Gastrocnemius medialis (tissue), 4 donors: ENCODE measurements around the gene FRG2. TPM values are rescaled to one million over a fixed set of nuclear protein-coding genes. Genes with fewer than 3 reads are reported as not detected.
"Not testable (repeated sequence)": the region's sequence is repeated elsewhere in the genome, so short reads cannot be mapped to it uniquely, and the experiment has no call there.

Experiments used
- ATAC-seq, 2 donors: fragments of 150-250 bp; one replicate each; pipeline ENCODE4 v1.9.1; 2016
- DNase-seq, 2 donors: peaks; one replicate each; pipeline ENCODE4 v3.0.0-alpha.2; 2019
- H3K27ac ChIP-seq, 4 donors: fragments of 200-600 bp; sonication (generic); 1 replicate in 1 of 4; 2 replicates in 3 of 4; pipeline ENCODE4 v1.5.1; 2016 to 2018; ENCODE audit warnings: mild to moderate bottlenecking in 2 of 4, moderate library complexity in 1 of 4
- H3K27me3 ChIP-seq, 3 donors: fragments of 200-600 bp; sonication (generic) in 2 of 3; 1 replicate in 1 of 3; 2 replicates in 2 of 3; pipeline versions ENCODE4 v1.5.1 to v1.6.0; 2016 to 2019; ENCODE audit warnings: mild to moderate bottlenecking in 1 of 3, moderate library complexity in 1 of 3
- H3K36me3 ChIP-seq, 2 donors: fragments of 200-600 bp; sonication (generic) in 1 of 2; one replicate each; pipeline ENCODE4 v1.5.1; 2017 to 2018
- H3K4me1 ChIP-seq, 2 donors: fragments of 200-600 bp; sonication (generic) in 1 of 2; one replicate each; pipeline ENCODE4 v1.5.1; 2016 to 2017; ENCODE audit warnings: mild to moderate bottlenecking in 2 of 2
- H3K4me3 ChIP-seq, 4 donors: fragments of 200-600 bp; sonication (generic) in 3 of 4; 1 replicate in 1 of 4; 2 replicates in 3 of 4; pipeline ENCODE4 v1.5.1; 2016 to 2019; ENCODE audit warnings: mild to moderate bottlenecking in 2 of 4
- H3K9me3 ChIP-seq, 3 donors: fragments of 200-600 bp; sonication (generic) in 2 of 3; 1 replicate in 1 of 3; 2 replicates in 2 of 3; pipeline ENCODE4 v1.5.1; 2016 to 2019
- CTCF ChIP-seq, 5 experiments: fragments of 450-650 bp in 3 of 5; fragments of 200-600 bp in 2 of 5; sonication (generic) in 2 of 5; IDR thresholded peaks in 4 of 5; conservative IDR thresholded peaks in 1 of 5; 1 replicate in 4 of 5; 2 replicates in 1 of 5; pipeline ENCODE4 v1.5.1; 2016 to 2019; ENCODE audit warnings: antibody characterized with exemption in 5 of 5, mild to moderate bottlenecking in 3 of 5, moderate library complexity in 3 of 5
- POLR2A ChIP-seq, 2 donors: fragments of 450-650 bp; IDR thresholded peaks; one replicate each; pipeline ENCODE4 v1.6.1; 2017; ENCODE audit warnings: antibody characterized with exemption in 2 of 2, mild to moderate bottlenecking in 2 of 2, moderate library complexity in 2 of 2
- in situ Hi-C, 4 donors: fragments of 200-750 bp; cut with MboI; loops; one replicate each; pipeline versions ENCODE4 v1.15.0 to v1.8.0; 2017; ENCODE audit warnings: low sequenced_read_pairs in 4 of 4
- intact Hi-C: fragments of 100-400 bp; cut with DNase I; formaldehyde crosslinking; loops from one replicate; pipeline ENCODE4 v1.15.1; 2023; ENCODE audit warnings: low total_unique reads
- total RNA-seq, 4 donors: library from RNA; depleted of rRNA; stranded (reverse); fragments of >200 nt; gene quantifications; one replicate each; pipeline versions ENCODE4 v1.1.0 to v1.2.3, GENCODE V29; 2016

The FRG2 gene
- total RNA-seq, 4 donors from 2014 or later, result not detected

- H3K27ac ChIP-seq, result no peak overlapping the region
- intact Hi-C loops (no loop called here), in situ Hi-C loops (no loop called here)
- DNase-seq (no peak), ATAC-seq (no peak)
- TF ChIP-seq CTCF (IDR thresholded peaks at IDR 0.05 in 4 of 5, conservative IDR thresholded peaks at IDR 0.05 in 1 of 5) (no peak), POLR2A (IDR thresholded peaks at IDR 0.05) (no peak)
- peaks cover 0 to 8% of the 10 kb centered on the region in 2 donors for H3K4me1 ChIP-seq
- no peak overlapping the region for H3K4me3 ChIP-seq
- H3K27me3 ChIP-seq, result peaks cover 31 to 84% (median 63%) of the 10 kb centered on the region in 3 donors
- no peaks in the 10 kb centered on the region for H3K9me3 ChIP-seq
- H3K36me3 ChIP-seq, result no peaks in the 10 kb centered on the region
Measured at GRCh38 chr4:190017357-190018200, 9.5 kb downstream of the FRG2 start.

DNA sequence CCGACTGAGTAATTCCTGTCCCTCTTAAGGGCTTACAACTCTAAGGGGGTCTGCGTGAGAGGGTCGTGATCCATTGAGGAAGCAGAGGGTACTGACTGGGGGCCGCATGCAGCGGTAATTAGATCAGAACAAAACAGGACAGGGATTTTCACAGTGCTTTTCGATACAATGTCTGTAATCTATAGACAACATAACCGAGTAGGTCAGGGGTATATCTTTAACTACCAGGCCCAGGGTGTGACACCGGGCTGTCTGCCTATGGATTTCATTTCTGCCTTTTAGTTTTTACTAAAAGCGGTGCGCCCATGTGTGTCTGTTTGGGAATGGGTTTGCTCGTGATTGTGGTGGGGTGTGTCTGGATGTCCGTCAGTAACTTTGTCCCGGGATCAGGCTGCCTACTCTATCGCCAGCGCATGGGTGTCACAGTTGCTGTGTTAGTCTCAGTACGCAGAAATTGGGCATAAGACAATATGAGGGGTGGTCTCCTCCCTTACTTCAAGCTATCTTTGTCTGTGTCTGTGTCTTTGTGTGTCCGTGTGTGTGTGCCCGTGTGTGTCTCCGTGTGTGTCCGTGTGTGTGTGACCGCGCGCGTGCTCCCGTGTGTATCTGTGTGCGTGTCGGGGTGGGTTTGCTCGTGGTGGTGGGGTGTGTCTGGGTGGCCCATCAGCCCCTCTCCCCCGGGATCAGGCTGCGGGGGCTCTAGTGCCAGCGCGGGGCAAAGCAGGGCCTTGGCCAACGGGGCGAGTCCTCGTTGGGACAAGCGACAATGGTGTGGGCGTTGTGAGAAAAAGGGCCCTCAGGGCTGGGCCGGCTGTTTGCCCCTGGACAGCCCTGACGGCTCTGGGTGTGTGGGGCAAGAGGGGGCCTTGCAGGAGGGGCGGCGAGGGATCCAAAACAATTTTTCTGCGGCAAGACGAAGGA, 10.4 kb downstream of the FRG2 start:
- H3K4me3 ChIP-seq, result no peak overlapping the region
- H3K36me3 ChIP-seq, result no peaks in the 10 kb centered on the region
- intact Hi-C loops, result no loop called here
- TF ChIP-seq POLR2A (IDR thresholded peaks at IDR 0.05) (no peak), CTCF (IDR thresholded peaks at IDR 0.05 in 4 of 5, conservative IDR thresholded peaks at IDR 0.05 in 1 of 5) (no peak)
- ATAC-seq (no peak), DNase-seq (no peak)
- H3K4me1 ChIP-seq, result peaks cover 0 to 8% of the 10 kb centered on the region in 2 donors
- H3K9me3 ChIP-seq, result no peaks in the 10 kb centered on the region
- H3K27me3 ChIP-seq, result peaks cover 30 to 87% (median 66%) of the 10 kb centered on the region in 3 donors
- in situ Hi-C loops, result no loop called here
- H3K27ac ChIP-seq, result no peak overlapping the region

DNA sequence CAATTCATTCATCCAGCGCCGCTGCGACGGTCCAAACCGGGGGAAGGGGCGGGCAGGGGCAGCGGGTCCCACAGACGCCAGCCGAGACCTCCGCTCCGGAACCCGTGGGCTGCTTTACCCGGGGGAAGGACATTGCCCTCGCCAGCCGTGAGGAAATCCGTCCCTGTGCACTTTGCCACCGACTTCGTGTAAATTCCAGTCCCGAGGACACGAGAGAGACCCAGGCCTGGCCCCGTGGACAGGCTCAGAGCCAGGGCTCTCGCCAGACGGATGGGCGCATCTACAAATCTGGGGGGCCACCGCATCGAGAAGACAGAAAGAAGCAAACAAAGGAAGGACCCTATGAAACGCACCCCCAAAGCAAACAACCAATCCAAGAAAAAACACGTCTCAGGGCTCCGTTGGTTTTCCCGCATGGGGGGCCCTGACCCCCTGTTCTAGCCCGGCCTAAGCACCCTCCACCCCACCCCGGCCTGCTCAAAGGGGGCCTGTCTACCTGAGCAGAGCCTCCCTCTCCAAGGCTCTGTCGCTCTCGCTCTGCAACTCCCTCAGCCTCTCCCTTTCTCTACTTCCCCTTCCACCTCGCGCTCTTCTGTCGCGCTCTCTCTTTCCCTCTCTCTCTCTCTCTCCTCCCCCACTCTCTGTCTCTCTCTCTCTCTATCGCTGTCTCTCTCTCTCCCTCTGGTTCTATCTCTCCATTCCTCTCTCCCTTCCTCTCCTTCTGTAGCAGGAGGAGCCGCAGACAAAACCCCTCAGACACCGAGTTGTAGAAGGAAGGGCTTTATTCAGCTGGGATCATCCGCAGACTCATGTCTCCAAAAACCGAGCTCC, 11.3 kb downstream of the FRG2 start:
- Histone ChIP-seq H3K36me3 (no peaks in the 10 kb centered on the region), H3K9me3 (no peaks in the 10 kb centered on the region), H3K27ac (no peak overlapping the region), H3K27me3 (peaks cover 30 to 80% (median 60%) of the 10 kb centered on the region in 3 donors), H3K4me1 (peaks cover 0 to 2% of the 10 kb centered on the region in 2 donors), H3K4me3 (peak overlapping the region in 2 of 4 donors; percentile 20 to 36)
- no peak for DNase-seq
- TF ChIP-seq CTCF (IDR thresholded peaks at IDR 0.05 in 4 of 5, conservative IDR thresholded peaks at IDR 0.05 in 1 of 5) (no peak), POLR2A (IDR thresholded peaks at IDR 0.05) (no peak)
- intact Hi-C loops, result no loop called here
- ATAC-seq, result no peak
- in situ Hi-C loops, result no loop called here

DNA sequence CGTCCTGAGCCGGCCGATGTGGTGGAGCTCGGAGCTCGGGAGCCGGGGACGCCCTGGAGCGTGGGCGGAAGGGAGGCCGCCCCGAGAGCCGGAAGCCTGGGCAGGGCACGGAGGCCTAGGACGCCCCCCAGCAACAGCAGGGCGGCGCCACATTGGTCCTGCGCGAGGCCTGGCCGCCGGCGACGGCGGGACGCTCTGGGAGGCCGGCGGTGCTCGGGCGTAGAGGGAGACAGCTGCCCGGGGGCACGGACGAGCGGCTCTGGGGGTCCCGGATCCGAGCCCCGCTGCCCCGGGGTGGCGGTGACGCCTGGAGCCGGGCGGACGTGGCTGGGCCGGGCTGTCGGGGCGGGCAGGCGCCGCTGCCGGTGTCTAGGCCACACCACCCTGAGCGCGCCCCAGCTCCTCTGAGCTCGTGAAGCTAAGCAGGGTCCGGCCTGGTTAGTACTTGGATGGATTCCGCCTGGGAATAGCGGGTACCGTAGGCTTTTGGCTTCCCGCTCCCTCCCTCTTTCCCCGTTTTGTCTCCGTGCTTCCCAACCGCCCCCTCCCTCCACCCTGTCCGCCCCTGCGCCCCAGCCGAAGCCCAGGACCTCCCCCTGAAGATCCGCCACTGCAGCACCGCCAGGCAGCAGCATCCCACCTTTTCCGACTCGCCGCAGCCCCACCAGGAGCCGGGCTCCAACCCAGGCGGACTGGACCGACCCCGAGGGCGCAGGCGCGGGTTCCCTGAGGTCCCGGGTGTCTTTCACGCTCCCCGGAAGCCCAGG, 12.1 kb downstream of the FRG2 start:
- Histone ChIP-seq H3K4me1 (no peaks in the 10 kb centered on the region), H3K9me3 (no peaks in the 10 kb centered on the region), H3K36me3 (no peaks in the 10 kb centered on the region), H3K27me3 (peaks cover 30 to 72% (median 54%) of the 10 kb centered on the region in 3 donors), H3K4me3 (peak overlapping the region in 3 of 4 donors; percentile 5 to 36 (median 20)), H3K27ac (no peak overlapping the region)
- TF ChIP-seq POLR2A (IDR thresholded peaks at IDR 0.05), result no peak
- no peak for TF ChIP-seq CTCF (IDR thresholded peaks at IDR 0.05 in 4 of 5, conservative IDR thresholded peaks at IDR 0.05 in 1 of 5)
- in situ Hi-C loops (no loop called here), intact Hi-C loops (no loop called here)
- no peak for ATAC-seq
- no peak for DNase-seq

- DNase-seq, ATAC-seq, H3K4me1 ChIP-seq, in situ Hi-C loops, H3K36me3 ChIP-seq, H3K9me3 ChIP-seq, intact Hi-C loops, H3K27ac ChIP-seq, H3K27me3 ChIP-seq, H3K4me3 ChIP-seq: not testable (repeated sequence)
Measured at GRCh38 chr4:189989941-189990340, 37.1 kb downstream of the FRG2 start.
